CD4-positive, alpha-beta T cell treated with Interleukin-1 beta for 1 hour (primary cell): ENCODE data around the gene FAM107A.

ENCODE experiments used
- DNase-seq, 2 donors: peaks; one replicate each; pipeline ENCODE4 v3.0.0-alpha.2; 2020 to 2022

The FAM107A gene

GRCh38 chr3:58591517-58592510, 14.6 kb upstream of the FAM107A start:
- no peak for DNase-seq

- no peak for DNase-seq
These were observed 10.9 kb upstream of the FAM107A start for GRCh38 chr3:58588030-58588614.

GRCh38 chr3:58586776-58587192, 9.6 kb upstream of the FAM107A start:
- DNase-seq: no peak

GRCh38 chr3:58585994-58586393, 8.8 kb upstream of the FAM107A start:
- DNase-seq: no peak

GRCh38 chr3:58585005-58585786, 8.0 kb upstream of the FAM107A start:
- DNase-seq: peak; percentile 44 to 52

- DNase-seq: no peak
These were observed 7.5 kb upstream of the FAM107A start for GRCh38 chr3:58584690-58585004.

- no peak for DNase-seq
These were observed 4.3 kb upstream of the FAM107A start for GRCh38 chr3:58581328-58582091.

GRCh38 chr3:58580826-58581327, 3.7 kb upstream of the FAM107A start:
- DNase-seq: no peak

- DNase-seq: no peak
These were observed 1.7 kb upstream of the FAM107A start for GRCh38 chr3:58578873-58579272.

GRCh38 chr3:58576716-58577115, 475 bp downstream of the FAM107A start:
- DNase-seq: no peak

GRCh38 chr3:58575971-58576652, 1.1 kb downstream of the FAM107A start:
- DNase-seq: no peak

GRCh38 chr3:58574682-58575081, 2.5 kb downstream of the FAM107A start:
- no peak for DNase-seq

- no peak for DNase-seq
These were observed 3.1 kb downstream of the FAM107A start for GRCh38 chr3:58574106-58574505.

- no peak for DNase-seq
These were observed 3.6 kb downstream of the FAM107A start for GRCh38 chr3:58573640-58574039.

- DNase-seq: no peak
These were observed 4.5 kb downstream of the FAM107A start for GRCh38 chr3:58572634-58573230.

GRCh38 chr3:58572013-58572633, 5.1 kb downstream of the FAM107A start:
- no peak for DNase-seq

- no peak for DNase-seq
These were observed 6.3 kb downstream of the FAM107A start for GRCh38 chr3:58570851-58571250.

- no peak for DNase-seq
These were observed 7.7 kb downstream of the FAM107A start for GRCh38 chr3:58569287-58570001.

GRCh38 chr3:58568572-58569286, 8.5 kb downstream of the FAM107A start:
- peak; percentile 52 to 58 for DNase-seq

GRCh38 chr3:58567251-58567515, 10.0 kb downstream of the FAM107A start:
- no peak for DNase-seq
